ENCODE results near the gene AMMECR1.

AMMECR1 gene

DNA sequence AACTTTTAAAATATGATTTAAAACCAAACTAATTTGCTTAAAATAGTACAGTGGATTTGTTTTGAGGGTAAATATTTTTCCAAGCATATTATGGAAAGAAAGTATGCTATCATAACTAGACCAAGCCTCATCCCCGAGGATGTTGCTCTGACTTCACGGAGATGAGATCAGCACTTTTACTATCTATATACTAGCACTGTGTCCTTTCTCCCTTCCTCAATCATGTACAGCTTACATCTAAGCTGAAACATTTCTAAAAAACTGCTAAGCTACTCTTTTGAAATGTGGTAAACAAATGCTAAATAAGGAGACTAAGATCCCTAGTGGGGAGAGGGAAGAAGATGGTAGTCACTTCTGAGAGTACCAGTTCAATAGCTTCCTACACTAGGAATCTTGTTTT lies 23.8 kb downstream of the AMMECR1 start:
- TF ChIP-seq ZNF274 (IDR thresholded peaks at IDR 0.05; ENCODE audit: low read depth, low read length): no peak
- no peak overlapping the region for H3K4me3 ChIP-seq (ENCODE audit: low read length)

DNA sequence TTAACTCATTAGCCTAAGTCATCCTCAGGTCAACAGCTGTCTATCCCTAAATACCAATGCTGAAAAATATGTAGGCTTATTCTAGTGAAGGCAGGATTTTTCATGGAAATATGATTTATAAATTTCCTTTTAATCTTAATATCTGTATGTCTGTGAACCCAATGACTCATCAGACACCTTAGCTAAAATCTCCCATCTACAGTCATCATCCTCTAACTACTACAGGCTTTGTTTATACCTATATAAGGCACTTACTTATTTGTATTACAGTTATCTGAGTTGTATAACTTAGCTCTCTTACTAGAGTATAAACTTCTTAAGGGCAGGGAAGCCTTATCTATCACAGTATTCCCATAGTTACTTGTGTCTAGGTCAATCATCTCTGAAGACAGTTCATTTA lies 24.2 kb downstream of the AMMECR1 start:
- H3K4me3 ChIP-seq (ENCODE audit: low read length): no peak overlapping the region
- no peak for TF ChIP-seq ZNF274 (IDR thresholded peaks at IDR 0.05; ENCODE audit: low read depth, low read length)

DNA sequence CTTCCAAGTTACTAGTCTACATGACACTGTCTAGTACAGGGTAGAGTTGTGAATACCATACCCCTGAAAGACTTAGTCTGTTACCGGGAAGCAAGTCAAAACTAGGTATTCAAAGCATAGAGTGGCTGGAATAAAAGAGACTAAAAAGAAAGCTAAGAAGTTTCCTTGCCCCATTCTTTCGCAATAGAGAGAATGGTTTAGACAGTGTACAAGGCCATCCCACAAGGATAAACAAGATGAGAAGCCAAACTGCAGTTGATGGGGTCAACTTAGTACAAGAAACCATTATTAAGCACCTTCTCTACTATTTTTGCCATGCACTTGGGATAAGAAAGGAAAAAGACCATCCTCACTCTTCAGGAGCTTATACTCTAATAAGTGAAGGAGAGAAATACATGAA lies 30.3 kb downstream of the AMMECR1 start:
- no peak overlapping the region for H3K4me3 ChIP-seq (ENCODE audit: low read length)
- no peak for TF ChIP-seq ZNF274 (IDR thresholded peaks at IDR 0.05; ENCODE audit: low read depth, low read length)

DNA sequence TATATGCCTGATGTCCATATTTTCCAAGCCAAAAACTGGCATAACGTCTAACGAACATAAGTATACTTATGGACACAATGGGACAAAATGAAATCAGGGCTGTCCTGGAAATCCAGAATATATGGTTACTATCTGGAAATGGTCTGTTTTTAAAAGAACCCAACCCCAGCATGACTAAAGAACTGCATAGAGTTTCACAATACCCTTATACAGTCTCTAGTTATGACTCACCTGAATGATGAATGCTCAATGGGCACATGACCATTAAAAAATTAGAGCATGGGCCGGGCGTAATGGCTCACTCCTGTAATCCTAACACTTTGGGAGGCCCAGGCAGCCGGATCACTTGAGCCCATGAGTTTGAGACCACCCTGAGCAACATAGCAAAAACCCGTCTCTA lies 31.8 kb downstream of the AMMECR1 start:
- no peak overlapping the region for H3K4me3 ChIP-seq (ENCODE audit: low read length)
- no peak for TF ChIP-seq ZNF274 (IDR thresholded peaks at IDR 0.05; ENCODE audit: low read depth, low read length)

DNA sequence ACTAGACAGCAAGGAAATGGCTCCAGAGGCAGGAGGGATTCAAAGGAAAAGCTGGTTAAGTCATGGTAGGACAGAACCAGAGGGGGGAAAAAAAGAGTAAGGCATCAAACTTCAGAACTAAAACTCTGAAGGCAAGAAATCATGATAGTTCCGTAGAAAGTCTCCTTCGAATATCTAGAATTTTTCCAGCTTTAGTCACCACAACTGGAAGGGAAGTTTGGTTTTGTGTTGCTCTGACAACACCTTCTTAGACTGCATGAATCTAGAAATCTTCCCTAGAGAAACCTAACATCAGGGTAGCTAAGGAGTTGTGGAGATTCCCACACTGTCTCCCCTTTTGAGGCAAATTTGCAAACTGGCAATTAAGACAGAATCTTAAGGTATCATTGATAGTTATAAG lies 33.7 kb downstream of the AMMECR1 start:
- no peak overlapping the region for H3K4me3 ChIP-seq (ENCODE audit: low read length)
- no peak for TF ChIP-seq ZNF274 (IDR thresholded peaks at IDR 0.05; ENCODE audit: low read depth, low read length)

DNA sequence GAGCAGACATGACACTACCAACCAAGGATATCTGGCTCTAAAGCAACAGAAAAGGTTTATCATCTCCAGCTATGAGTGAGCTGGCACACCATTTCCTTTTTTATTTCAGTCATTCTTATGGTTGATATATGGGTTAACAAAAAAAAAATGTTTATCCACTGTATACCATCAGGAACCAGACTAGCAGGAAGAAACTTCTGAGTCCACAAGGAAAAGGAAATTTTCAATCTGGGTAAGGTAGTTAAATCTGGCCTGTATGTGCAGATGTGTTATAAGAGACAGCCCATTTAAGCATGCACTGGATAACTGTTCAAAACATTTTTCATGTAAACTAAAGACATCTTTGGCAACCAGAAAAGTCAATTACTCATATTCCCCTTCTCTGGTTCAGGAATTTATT lies 35.0 kb downstream of the AMMECR1 start:
- H3K4me3 ChIP-seq (ENCODE audit: low read length): no peak overlapping the region
- no peak for TF ChIP-seq ZNF274 (IDR thresholded peaks at IDR 0.05; ENCODE audit: low read depth, low read length)

DNA sequence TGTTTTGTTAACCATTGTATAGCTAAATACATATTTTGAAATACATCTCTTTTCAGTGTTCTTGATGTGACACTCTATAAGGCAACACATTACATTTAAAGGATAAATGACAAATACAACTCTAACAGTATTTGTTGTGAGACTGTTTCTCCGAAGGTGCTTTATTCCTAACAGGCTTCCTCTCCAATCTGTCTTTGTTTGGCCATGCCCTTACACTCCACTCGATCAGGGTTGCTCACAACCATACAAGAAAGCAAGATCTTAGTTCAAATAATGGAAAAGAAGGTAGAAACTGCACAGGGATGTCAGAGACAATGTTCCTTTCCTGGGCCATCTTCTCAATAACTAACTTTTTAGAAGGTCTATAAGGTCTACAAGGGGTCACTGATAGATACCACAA lies 36.5 kb downstream of the AMMECR1 start:
- no peak for TF ChIP-seq ZNF274 (IDR thresholded peaks at IDR 0.05; ENCODE audit: low read depth, low read length)
- no peak overlapping the region for H3K4me3 ChIP-seq (ENCODE audit: low read length)

DNA sequence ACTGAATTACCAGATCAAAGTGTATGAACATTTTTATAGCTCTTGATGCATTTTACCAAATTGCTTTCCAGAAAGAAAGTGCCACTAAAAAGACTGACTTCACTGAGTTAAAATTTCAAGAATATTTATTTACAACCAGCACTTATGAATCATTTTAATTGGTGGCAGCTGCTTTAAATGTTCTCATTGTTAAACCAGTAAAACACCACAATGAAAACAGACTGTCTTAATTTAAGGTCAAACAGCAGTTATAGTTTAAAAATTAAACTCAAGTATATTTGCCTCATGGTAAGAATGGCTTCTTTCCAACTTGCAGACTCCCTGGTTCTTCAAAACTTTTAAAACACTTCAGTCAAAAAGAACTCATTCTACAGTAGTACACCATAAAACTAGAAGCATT lies 36.9 kb downstream of the AMMECR1 start:
- H3K4me3 ChIP-seq (ENCODE audit: low read length): no peak overlapping the region
- TF ChIP-seq ZNF274 (IDR thresholded peaks at IDR 0.05; ENCODE audit: low read depth, low read length): no peak

DNA sequence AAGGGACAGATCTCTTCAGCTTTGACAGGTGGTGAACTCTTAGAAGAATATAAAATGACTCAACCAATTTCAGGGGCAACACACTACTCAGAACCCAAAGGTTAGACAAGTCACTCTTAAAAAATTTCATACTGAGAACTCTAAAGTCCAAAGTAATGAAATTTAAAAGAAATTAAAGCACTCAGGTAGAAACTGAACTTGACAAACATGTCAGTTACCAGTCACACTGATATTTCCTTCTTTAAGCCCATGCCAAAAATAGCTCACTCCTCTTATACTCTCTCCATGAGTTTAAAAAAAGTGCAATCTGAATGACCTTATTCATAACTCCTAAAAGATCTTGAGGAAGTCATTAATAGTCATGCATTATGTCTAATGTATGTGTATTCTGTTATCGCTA lies 40.3 kb downstream of the AMMECR1 start:
- no peak for TF ChIP-seq ZNF274 (IDR thresholded peaks at IDR 0.05; ENCODE audit: low read depth, low read length)
- H3K4me3 ChIP-seq (ENCODE audit: low read length): no peak overlapping the region

DNA sequence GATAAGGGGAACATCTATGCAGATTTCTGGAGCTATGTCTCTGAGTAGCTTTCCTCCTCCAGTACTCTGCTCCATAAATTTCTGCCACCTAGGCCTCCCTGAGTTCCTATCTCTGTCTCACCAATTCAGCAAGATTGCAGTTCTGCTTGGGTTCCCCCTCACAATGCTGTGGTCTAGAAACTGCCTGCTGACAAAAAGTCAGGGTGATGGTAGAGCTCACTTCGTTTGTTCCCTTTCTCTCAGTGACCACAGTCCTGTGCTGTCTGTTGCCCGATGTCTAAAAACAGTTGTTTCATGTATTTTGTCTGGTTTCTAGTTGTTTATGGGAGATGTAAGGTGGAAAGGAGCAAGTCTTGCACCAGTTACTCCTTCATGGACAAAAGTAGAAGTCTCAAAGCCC lies 41.1 kb downstream of the AMMECR1 start:
- H3K4me3 ChIP-seq (ENCODE audit: low read length): no peak overlapping the region
- no peak for TF ChIP-seq ZNF274 (IDR thresholded peaks at IDR 0.05; ENCODE audit: low read depth, low read length)

DNA sequence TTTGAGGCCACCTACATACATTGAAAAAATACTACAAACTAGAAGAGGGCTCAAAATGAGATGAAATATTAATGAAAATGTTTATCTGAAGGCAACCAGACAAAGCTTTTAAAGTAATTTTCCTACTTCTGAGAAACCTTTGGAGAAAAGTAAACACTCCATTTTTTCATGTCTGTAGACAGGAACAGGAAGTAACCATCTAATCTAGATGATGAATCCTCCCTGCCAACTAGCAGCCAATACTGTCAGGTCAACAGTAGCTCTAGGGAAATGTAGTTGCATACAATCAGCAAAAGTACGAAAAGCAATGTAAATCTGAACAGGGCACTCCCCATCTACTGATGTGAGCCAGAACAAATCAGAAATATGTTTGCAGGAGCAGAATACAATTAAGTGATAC lies 49.0 kb downstream of the AMMECR1 start:
- TF ChIP-seq ZNF274 (IDR thresholded peaks at IDR 0.05; ENCODE audit: low read depth, low read length): no peak
- H3K4me3 ChIP-seq (ENCODE audit: low read length): no peak overlapping the region

DNA sequence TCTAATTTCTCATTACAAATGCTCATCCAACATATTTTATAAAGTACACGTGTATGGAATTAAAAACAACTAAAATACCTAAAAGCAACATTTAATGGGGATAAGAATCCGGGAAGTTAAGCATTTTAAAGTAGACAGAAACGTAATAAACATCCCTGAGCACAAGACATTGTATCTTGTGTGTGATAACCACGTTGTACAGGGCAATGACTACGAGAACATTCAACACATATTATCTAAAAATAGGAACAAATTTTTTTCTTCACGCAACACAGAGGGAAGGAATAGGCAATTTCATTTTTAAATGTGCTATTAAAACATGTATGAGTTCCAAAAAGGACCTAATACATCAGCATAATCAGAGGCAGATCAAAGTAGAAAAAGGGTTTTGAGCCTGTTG lies 49.5 kb downstream of the AMMECR1 start:
- no peak overlapping the region for H3K4me3 ChIP-seq (ENCODE audit: low read length)
- no peak for TF ChIP-seq ZNF274 (IDR thresholded peaks at IDR 0.05; ENCODE audit: low read depth, low read length)

DNA sequence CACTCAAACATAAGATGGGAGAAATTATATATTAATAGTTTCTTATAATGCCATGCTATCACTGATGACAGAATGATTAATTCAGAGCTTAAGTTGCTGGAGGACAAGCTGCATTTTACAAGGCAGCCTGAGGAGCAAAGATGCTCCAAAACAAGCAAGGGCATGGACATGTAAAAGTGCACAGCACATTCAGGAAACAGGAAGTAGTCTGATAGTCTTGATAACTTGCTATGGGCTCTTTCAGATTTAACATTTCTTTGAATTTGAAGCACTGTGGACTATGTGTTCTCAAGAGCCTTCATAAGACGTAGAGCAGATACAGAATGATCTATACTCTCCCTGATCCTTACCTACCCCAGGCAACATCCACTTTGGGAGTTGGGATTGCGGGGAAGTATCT lies 50.0 kb downstream of the AMMECR1 start:
- H3K4me3 ChIP-seq (ENCODE audit: low read length): no peak overlapping the region
- TF ChIP-seq ZNF274 (IDR thresholded peaks at IDR 0.05; ENCODE audit: low read depth, low read length): no peak

DNA sequence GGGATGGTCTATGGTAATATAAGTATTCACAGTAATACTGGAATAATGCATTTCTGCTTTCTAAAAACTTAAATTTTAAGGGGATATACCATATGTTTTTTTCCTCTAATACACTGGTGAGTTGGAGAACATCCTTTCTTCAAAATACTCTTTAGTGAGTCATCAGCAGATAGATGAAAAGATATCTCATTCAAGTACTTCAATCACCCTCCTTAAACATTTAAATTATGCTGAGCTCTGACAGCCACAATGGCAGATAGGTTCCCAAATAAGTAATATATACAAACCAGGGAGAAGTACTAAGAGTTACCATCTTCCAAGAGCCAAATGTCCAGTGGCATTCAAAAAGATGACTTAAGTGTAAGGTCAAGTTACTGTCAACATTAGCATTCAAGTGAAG lies 52.2 kb downstream of the AMMECR1 start:
- H3K4me3 ChIP-seq (ENCODE audit: low read length): no peak overlapping the region
- TF ChIP-seq ZNF274 (IDR thresholded peaks at IDR 0.05; ENCODE audit: low read depth, low read length): no peak

DNA sequence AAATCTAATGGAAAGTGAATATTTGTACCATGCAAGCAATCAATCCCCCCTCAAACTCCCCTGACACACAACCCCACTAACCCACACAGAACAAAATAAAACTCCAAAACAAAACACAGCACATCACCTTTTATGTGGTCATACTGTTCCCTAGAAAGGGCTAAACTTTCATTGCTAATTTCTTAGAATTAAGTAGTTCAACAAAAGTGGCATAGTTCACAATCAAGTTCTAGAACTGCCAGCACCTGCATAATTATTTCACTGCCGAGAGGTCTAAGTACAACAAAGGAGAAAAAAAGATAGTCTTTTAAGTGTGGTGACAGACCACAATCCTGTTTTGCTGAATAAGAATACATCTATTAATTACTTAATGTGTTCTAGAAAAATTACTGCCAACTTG lies 58.8 kb downstream of the AMMECR1 start:
- no peak overlapping the region for H3K4me3 ChIP-seq (ENCODE audit: low read length)
- TF ChIP-seq ZNF274 (IDR thresholded peaks at IDR 0.05; ENCODE audit: low read depth, low read length): no peak

DNA sequence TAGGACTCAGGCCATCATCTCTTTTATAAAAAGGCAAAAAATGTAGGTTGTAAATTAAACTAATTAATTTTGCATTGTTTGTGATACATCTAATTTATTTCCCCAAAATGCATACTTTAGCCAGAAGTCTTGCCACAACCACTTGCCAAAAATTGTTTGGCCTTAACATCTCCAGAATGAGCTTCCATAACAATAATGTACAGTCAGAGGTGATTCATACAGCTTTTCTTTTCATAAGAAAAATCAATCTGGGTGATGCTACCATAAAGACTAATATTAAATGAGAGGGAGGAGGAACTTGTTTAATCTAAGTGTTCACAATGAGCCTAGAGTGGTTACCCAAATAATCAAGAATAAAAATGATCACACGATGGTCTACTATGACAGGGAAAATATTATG lies 59.3 kb downstream of the AMMECR1 start:
- H3K4me3 ChIP-seq (ENCODE audit: low read length): no peak overlapping the region
- no peak for TF ChIP-seq ZNF274 (IDR thresholded peaks at IDR 0.05; ENCODE audit: low read depth, low read length)

DNA sequence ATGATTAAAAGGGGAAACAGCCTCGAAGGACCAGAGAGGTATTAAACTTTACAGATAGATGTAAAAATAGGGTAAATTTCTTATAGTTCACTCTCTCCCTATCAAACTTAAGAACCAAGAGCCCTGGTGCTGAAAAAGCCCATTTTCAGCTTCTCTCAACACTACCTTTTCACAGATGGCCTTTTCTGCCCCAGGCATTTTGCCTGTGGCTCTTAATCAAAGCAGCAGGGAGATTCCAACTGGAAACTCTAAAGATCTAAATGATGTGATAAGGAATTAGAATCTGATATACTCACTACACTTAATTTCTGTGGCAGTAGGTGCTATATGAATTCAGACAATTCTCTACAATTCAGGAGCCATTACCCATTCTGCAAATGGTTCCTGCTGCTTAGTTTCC lies 60.0 kb downstream of the AMMECR1 start:
- H3K4me3 ChIP-seq (ENCODE audit: low read length): no peak overlapping the region
- no peak for TF ChIP-seq ZNF274 (IDR thresholded peaks at IDR 0.05; ENCODE audit: low read depth, low read length)
